ENCODE data around the gene OTUD4.

OTUD4 gene

DNA sequence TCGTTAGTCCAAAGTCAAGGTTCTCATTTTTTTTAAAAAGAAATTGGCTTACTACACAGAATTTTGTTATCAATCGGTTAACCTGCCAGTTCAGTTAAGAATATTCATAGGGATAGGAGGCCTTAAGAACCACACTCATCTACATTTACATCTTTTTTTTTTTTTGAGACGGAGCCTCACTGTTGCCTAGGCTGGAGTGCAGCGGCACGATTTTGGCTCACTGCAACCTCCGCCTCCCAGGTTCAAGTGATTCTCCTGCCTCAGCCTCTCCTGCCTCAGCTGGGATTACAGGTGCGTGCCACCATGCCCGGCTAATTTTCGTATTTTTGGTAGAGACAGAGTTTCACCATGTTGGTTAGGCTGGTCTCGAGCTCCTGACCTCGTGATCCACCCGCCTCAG lies 48.5 kb downstream of the OTUD4 start:
- H3K9me3 ChIP-seq (ENCODE audit: control insufficient read depth in 1 of 2, low read length in 2 of 2): no peaks in the 10 kb centered on the region
- H3K9ac ChIP-seq (ENCODE audit: low read depth in 1 of 2, low read length in 2 of 2): no peak overlapping the region
- no peaks in the 10 kb centered on the region for H3K27me3 ChIP-seq (ENCODE audit: control insufficient read depth in 1 of 2, insufficient read depth in 2 of 2, low read length in 2 of 2)
- H3K36me3 ChIP-seq (ENCODE audit: control insufficient read depth in 1 of 2, insufficient read depth in 2 of 2, low read length in 2 of 2): peaks cover 4 to 13% of the 10 kb centered on the region in 2 donors
- H3K27ac ChIP-seq (ENCODE audit: low read depth, low read length): no peak overlapping the region
- no peak overlapping the region for H3K4me3 ChIP-seq (ENCODE audit: low read depth in 1 of 2, low read length in 2 of 2)
- H3K4me1 ChIP-seq (ENCODE audit: control insufficient read depth in 1 of 2, insufficient read depth in 2 of 2, low read length in 2 of 2): peaks cover 0 to 6% of the 10 kb centered on the region in 2 donors

DNA sequence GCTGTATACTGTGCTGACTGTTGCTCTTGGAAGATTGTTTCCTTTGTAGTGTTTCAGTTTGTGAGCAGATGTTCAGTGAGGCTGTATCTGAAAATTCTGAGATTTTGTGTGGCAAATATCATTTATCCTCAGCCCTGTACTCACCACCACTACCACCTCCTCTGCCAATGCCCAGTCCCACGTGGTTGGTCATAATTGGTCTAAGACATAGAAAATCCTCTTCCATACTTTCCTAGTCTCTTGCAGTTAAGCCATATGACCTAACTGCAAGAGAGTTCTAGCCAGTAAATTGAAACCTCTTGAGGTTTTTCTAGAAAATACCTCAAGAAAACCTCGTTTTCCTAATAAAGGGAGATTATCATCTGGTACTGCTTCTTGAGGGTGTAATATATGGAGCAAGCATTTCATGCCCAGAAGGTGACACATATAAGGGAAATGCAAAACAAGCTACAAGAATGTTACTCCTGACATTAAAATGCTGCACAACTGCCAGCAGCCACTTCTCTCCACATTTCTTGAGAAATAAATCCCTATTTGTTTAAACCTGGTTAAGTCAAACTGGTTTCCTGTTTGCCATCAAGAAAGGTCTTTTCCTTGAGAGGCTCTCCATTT lies 49.5 kb downstream of the OTUD4 start:
- Histone ChIP-seq H3K4me1 (ENCODE audit: control insufficient read depth in 1 of 2, insufficient read depth in 2 of 2, low read length in 2 of 2) (peaks cover 0 to 6% of the 10 kb centered on the region in 2 donors), H3K27ac (ENCODE audit: low read depth, low read length) (no peak overlapping the region), H3K9ac (ENCODE audit: low read depth in 1 of 2, low read length in 2 of 2) (no peak overlapping the region), H3K27me3 (ENCODE audit: control insufficient read depth in 1 of 2, insufficient read depth in 2 of 2, low read length in 2 of 2) (no peaks in the 10 kb centered on the region), H3K9me3 (ENCODE audit: control insufficient read depth in 1 of 2, low read length in 2 of 2) (no peaks in the 10 kb centered on the region), H3K4me3 (ENCODE audit: low read depth in 1 of 2, low read length in 2 of 2) (no peak overlapping the region), H3K36me3 (ENCODE audit: control insufficient read depth in 1 of 2, insufficient read depth in 2 of 2, low read length in 2 of 2) (peaks cover 9 to 22% of the 10 kb centered on the region in 2 donors)

DNA sequence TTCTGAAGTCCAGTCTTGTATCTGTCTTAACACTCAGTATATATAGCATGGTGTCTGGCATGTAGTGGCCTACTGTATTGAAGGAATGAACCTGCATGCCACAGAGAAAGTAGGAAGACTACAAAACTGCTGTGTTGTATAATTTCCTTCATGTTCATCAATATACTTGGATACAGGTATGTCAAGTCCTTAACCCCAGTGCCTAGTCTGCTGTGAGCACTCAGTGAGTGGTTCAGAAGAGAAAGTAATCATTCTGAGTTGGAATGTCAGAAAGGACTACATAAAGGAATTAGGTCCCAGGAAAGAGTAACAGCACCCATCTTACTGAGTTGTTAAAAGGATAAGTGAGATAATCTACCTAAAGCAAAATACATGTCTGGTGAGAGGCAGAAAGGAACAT lies 50.3 kb downstream of the OTUD4 start:
- H3K36me3 ChIP-seq (ENCODE audit: control insufficient read depth in 1 of 2, insufficient read depth in 2 of 2, low read length in 2 of 2): peaks cover 15 to 25% of the 10 kb centered on the region in 2 donors
- H3K9ac ChIP-seq (ENCODE audit: low read depth in 1 of 2, low read length in 2 of 2): no peak overlapping the region
- H3K27me3 ChIP-seq (ENCODE audit: control insufficient read depth in 1 of 2, insufficient read depth in 2 of 2, low read length in 2 of 2): no peaks in the 10 kb centered on the region
- no peaks in the 10 kb centered on the region for H3K9me3 ChIP-seq (ENCODE audit: control insufficient read depth in 1 of 2, low read length in 2 of 2)
- peaks cover 0 to 6% of the 10 kb centered on the region in 2 donors for H3K4me1 ChIP-seq (ENCODE audit: control insufficient read depth in 1 of 2, insufficient read depth in 2 of 2, low read length in 2 of 2)
- H3K27ac ChIP-seq (ENCODE audit: low read depth, low read length): no peak overlapping the region
- no peak overlapping the region for H3K4me3 ChIP-seq (ENCODE audit: low read depth in 1 of 2, low read length in 2 of 2)

DNA sequence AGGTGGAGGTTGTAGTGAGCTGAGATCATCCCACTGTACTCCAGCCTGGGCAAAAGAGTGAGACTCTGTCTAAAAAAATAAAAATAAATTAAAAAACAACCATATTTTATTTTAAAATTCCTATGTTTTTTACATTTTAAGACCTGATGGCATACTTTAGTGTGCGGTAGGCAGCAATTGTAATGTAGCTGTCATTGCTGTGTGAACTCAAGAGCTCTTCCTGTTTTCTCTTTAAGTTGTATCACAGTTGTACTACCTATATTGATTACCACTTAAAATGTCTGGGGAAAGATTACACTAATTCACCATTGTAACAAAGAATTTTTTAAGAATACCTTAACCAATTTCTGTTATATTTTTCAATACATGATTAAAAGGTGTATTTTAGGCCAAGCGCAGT lies 55.0 kb downstream of the OTUD4 start:
- H3K27me3 ChIP-seq (ENCODE audit: control insufficient read depth in 1 of 2, insufficient read depth in 2 of 2, low read length in 2 of 2): no peaks in the 10 kb centered on the region
- H3K4me1 ChIP-seq (ENCODE audit: control insufficient read depth in 1 of 2, insufficient read depth in 2 of 2, low read length in 2 of 2): no peaks in the 10 kb centered on the region
- no peaks in the 10 kb centered on the region for H3K9me3 ChIP-seq (ENCODE audit: control insufficient read depth in 1 of 2, low read length in 2 of 2)
- no peak overlapping the region for H3K27ac ChIP-seq (ENCODE audit: low read depth, low read length)
- peaks cover 22 to 57% of the 10 kb centered on the region in 2 donors for H3K36me3 ChIP-seq (ENCODE audit: control insufficient read depth in 1 of 2, insufficient read depth in 2 of 2, low read length in 2 of 2)
- no peak overlapping the region for H3K4me3 ChIP-seq (ENCODE audit: low read depth in 1 of 2, low read length in 2 of 2)
- no peak overlapping the region for H3K9ac ChIP-seq (ENCODE audit: low read depth in 1 of 2, low read length in 2 of 2)

DNA sequence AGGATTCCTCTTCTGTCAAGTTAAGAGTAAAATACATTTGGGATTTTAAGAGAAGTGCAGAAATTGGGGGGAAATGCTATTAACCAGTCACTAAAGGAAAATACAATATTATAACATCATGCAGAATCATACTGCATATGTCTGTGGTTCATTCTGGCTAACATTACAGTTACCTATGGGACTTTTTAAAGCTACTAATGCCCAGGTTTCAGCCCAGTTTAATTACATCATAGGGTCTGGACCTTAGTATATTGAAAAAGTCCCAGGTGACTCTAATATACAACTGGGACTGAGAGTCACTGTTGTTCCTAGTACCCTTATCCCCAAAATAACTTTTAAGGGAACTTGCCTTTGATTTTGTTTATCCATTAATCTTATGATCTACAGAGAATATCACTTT lies 72.3 kb downstream of the OTUD4 start:
- H3K4me3 ChIP-seq (ENCODE audit: low read depth in 1 of 2, low read length in 2 of 2): no peak overlapping the region
- no peak overlapping the region for H3K9ac ChIP-seq (ENCODE audit: low read depth in 1 of 2, low read length in 2 of 2)
- H3K36me3 ChIP-seq (ENCODE audit: control insufficient read depth in 1 of 2, insufficient read depth in 2 of 2, low read length in 2 of 2): peaks cover 37 to 57% of the 10 kb centered on the region in 2 donors
- H3K9me3 ChIP-seq (ENCODE audit: control insufficient read depth in 1 of 2, low read length in 2 of 2): no peaks in the 10 kb centered on the region
- H3K27ac ChIP-seq (ENCODE audit: low read depth, low read length): no peak overlapping the region
- H3K27me3 ChIP-seq (ENCODE audit: control insufficient read depth in 1 of 2, insufficient read depth in 2 of 2, low read length in 2 of 2): no peaks in the 10 kb centered on the region
- H3K4me1 ChIP-seq (ENCODE audit: control insufficient read depth in 1 of 2, insufficient read depth in 2 of 2, low read length in 2 of 2): no peaks in the 10 kb centered on the region

DNA sequence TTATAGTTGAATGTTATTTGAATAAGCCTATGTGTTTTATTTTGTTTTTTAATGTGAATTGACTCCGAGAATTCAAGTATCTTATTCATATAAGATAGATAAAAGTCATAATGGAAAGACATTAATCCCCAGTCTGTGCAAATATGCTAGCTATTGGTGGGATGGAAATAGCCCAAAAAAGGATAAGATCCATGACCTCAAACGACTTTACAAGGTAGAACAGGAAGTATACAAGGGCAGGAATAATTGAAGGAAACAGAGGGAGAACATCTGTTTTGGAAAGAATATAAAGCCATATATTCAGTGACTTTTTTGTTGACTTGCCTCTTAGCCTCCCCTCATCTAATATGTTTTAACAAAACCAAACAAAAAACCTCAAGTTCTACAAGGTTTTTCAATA lies 73.3 kb downstream of the OTUD4 start:
- Histone ChIP-seq H3K36me3 (ENCODE audit: control insufficient read depth in 1 of 2, insufficient read depth in 2 of 2, low read length in 2 of 2) (peaks cover 27 to 48% of the 10 kb centered on the region in 2 donors), H3K27ac (ENCODE audit: low read depth, low read length) (no peak overlapping the region), H3K27me3 (ENCODE audit: control insufficient read depth in 1 of 2, insufficient read depth in 2 of 2, low read length in 2 of 2) (no peaks in the 10 kb centered on the region), H3K9me3 (ENCODE audit: control insufficient read depth in 1 of 2, low read length in 2 of 2) (no peaks in the 10 kb centered on the region), H3K4me3 (ENCODE audit: low read depth in 1 of 2, low read length in 2 of 2) (no peak overlapping the region), H3K9ac (ENCODE audit: low read depth in 1 of 2, low read length in 2 of 2) (no peak overlapping the region), H3K4me1 (ENCODE audit: control insufficient read depth in 1 of 2, insufficient read depth in 2 of 2, low read length in 2 of 2) (no peaks in the 10 kb centered on the region)

DNA sequence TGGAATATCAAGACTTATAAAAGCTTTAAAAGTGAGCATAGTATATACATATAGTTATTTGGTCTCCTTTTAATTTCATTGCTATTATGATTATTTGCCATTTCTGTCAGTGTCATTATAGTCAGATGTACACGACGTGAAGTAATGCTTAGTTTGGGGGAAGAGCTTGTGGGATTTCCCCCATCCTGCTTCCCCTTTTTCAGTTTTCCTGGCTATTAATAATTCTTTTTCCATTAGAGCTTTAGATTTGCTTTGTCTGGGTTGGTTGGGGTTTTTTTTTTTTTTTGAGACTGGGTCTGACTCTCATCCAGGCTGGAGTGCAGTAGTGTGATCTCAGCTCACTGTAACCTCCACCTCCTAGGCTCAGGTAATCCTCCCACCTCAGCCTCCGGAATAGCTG lies 76.9 kb downstream of the OTUD4 start:
- Histone ChIP-seq H3K27me3 (ENCODE audit: control insufficient read depth in 1 of 2, insufficient read depth in 2 of 2, low read length in 2 of 2) (no peaks in the 10 kb centered on the region), H3K9me3 (ENCODE audit: control insufficient read depth in 1 of 2, low read length in 2 of 2) (no peaks in the 10 kb centered on the region), H3K4me3 (ENCODE audit: low read depth in 1 of 2, low read length in 2 of 2) (no peak overlapping the region), H3K9ac (ENCODE audit: low read depth in 1 of 2, low read length in 2 of 2) (no peak overlapping the region), H3K36me3 (ENCODE audit: control insufficient read depth in 1 of 2, insufficient read depth in 2 of 2, low read length in 2 of 2) (peaks cover 10 to 20% of the 10 kb centered on the region in 2 donors), H3K27ac (ENCODE audit: low read depth, low read length) (no peak overlapping the region), H3K4me1 (ENCODE audit: control insufficient read depth in 1 of 2, insufficient read depth in 2 of 2, low read length in 2 of 2) (peaks cover 8 to 23% of the 10 kb centered on the region in 2 donors)

DNA sequence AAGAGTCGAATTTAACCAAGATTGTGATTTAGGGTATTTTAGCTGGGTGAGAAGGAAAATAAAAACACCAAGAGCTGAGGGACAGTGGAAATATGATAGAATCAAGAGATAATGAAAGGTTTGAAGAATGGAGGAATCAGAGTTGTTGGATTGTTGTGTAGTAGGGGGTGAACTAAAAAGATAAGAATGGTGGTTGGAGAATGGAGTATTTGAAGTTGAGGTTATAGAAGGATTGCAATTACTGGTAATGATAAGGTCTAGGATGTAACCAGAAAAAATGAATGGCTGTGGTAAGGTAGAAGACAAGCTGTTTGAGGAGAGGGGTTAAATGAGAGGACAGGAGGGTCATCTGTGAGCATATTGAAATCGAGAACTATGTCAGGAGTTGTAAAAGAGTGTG lies 77.8 kb downstream of the OTUD4 start:
- Histone ChIP-seq H3K9ac (ENCODE audit: low read depth in 1 of 2, low read length in 2 of 2) (no peak overlapping the region), H3K4me3 (ENCODE audit: low read depth in 1 of 2, low read length in 2 of 2) (no peak overlapping the region), H3K27me3 (ENCODE audit: control insufficient read depth in 1 of 2, insufficient read depth in 2 of 2, low read length in 2 of 2) (no peaks in the 10 kb centered on the region), H3K36me3 (ENCODE audit: control insufficient read depth in 1 of 2, insufficient read depth in 2 of 2, low read length in 2 of 2) (peaks cover 5 to 13% of the 10 kb centered on the region in 2 donors), H3K27ac (ENCODE audit: low read depth, low read length) (no peak overlapping the region), H3K9me3 (ENCODE audit: control insufficient read depth in 1 of 2, low read length in 2 of 2) (no peaks in the 10 kb centered on the region), H3K4me1 (ENCODE audit: control insufficient read depth in 1 of 2, insufficient read depth in 2 of 2, low read length in 2 of 2) (peaks cover 8 to 23% of the 10 kb centered on the region in 2 donors)

DNA sequence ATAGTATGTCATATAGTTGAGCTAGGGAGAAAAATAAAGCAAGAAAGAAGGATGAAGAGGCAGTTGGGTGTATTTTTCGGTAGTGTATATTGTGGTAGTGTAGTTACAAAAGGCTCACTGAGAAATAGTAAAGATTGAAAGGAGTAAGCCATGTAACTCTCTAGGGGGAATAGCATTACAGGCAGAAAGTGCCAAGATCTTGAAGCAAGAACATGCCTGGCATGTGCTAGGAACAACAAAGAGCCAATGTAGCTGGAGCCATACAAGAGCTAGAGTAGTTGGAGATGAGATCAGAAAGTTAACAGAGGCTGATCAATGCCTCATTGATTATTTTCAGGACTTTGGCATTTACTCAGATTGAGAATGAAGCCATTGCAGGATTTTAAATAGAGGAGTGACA lies 79.3 kb downstream of the OTUD4 start:
- H3K4me3 ChIP-seq (ENCODE audit: low read depth in 1 of 2, low read length in 2 of 2): no peak overlapping the region
- H3K27ac ChIP-seq (ENCODE audit: low read depth, low read length): no peak overlapping the region
- no peak overlapping the region for H3K9ac ChIP-seq (ENCODE audit: low read depth in 1 of 2, low read length in 2 of 2)
- peaks cover 5 to 7% of the 10 kb centered on the region in 2 donors for H3K36me3 ChIP-seq (ENCODE audit: control insufficient read depth in 1 of 2, insufficient read depth in 2 of 2, low read length in 2 of 2)
- H3K9me3 ChIP-seq (ENCODE audit: control insufficient read depth in 1 of 2, low read length in 2 of 2): no peaks in the 10 kb centered on the region
- peaks cover 15 to 32% of the 10 kb centered on the region in 2 donors for H3K4me1 ChIP-seq (ENCODE audit: control insufficient read depth in 1 of 2, insufficient read depth in 2 of 2, low read length in 2 of 2)
- no peaks in the 10 kb centered on the region for H3K27me3 ChIP-seq (ENCODE audit: control insufficient read depth in 1 of 2, insufficient read depth in 2 of 2, low read length in 2 of 2)

DNA sequence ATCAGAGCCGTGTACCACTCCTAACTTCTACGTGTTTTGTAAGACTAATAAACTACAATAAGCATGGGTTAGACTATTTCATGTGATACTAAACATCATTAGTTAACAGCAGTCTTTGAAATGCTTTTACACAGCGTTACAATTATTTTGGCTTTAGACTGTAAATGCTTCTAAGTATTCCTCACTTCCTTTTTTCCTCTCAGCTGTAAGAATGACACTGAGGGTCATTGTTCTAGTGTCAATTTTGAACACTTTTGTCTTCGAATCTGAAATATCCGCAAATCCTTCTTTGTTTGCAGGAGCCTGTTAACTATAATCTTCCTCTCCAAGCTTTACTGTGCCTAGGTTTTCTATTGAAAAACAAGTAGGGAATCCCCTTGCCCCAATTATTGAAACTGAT lies 80.7 kb downstream of the OTUD4 start:
- Histone ChIP-seq H3K27ac (ENCODE audit: low read depth, low read length) (no peak overlapping the region), H3K9ac (ENCODE audit: low read depth in 1 of 2, low read length in 2 of 2) (peak overlapping the region in 1 of 2 donors; percentile 93), H3K4me3 (ENCODE audit: low read depth in 1 of 2, low read length in 2 of 2) (peak overlapping the region; percentile 74 to 96), H3K9me3 (ENCODE audit: control insufficient read depth in 1 of 2, low read length in 2 of 2) (no peaks in the 10 kb centered on the region), H3K4me1 (ENCODE audit: control insufficient read depth in 1 of 2, insufficient read depth in 2 of 2, low read length in 2 of 2) (peaks cover 15 to 32% of the 10 kb centered on the region in 2 donors), H3K27me3 (ENCODE audit: control insufficient read depth in 1 of 2, insufficient read depth in 2 of 2, low read length in 2 of 2) (no peaks in the 10 kb centered on the region), H3K36me3 (ENCODE audit: control insufficient read depth in 1 of 2, insufficient read depth in 2 of 2, low read length in 2 of 2) (peaks cover 3 to 8% of the 10 kb centered on the region in 2 donors)
